Measurements from ENCODE around the gene CNDP2.

DNA sequence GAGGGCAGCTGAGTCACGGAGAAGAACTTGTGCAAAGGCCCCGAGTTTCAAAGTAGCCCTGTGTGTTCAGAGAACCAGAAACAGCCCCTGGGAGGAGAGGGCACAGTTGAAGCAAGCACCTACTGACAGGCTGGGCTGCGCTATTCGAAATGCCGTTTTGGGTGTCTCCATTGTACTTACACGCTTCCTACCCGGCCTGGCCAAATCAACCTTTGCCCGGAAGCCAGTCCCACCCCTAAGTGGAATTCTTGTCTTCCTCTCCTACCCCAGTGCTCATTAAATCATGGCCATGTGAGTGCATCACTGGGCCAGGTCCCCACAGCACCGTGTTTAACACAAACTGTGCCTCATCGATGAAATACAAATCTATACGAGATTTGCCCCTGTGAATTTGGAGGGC, 45.0 kb upstream of the CNDP2 start:
- no peak for TF ChIP-seq RFX5 (IDR thresholded peaks at IDR 0.05)
- TF ChIP-seq CBX8 (IDR thresholded peaks at IDR 0.05): no peak
- no peak for TF ChIP-seq MAFK (IDR thresholded peaks at IDR 0.05; ENCODE audit: partially characterized antibody)
- TF ChIP-seq, protein P1, sequence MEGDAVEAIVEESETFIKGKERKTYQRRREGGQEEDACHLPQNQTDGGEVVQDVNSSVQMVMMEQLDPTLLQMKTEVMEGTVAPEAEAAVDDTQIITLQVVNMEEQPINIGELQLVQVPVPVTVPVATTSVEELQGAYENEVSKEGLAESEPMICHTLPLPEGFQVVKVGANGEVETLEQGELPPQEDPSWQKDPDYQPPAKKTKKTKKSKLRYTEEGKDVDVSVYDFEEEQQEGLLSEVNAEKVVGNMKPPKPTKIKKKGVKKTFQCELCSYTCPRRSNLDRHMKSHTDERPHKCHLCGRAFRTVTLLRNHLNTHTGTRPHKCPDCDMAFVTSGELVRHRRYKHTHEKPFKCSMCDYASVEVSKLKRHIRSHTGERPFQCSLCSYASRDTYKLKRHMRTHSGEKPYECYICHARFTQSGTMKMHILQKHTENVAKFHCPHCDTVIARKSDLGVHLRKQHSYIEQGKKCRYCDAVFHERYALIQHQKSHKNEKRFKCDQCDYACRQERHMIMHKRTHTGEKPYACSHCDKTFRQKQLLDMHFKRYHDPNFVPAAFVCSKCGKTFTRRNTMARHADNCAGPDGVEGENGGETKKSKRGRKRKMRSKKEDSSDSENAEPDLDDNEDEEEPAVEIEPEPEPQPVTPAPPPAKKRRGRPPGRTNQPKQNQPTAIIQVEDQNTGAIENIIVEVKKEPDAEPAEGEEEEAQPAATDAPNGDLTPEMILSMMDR (IDR thresholded peaks at IDR 0.05): no peak
- TF ChIP-seq POLR2A (IDR thresholded peaks at IDR 0.05; ENCODE audit: low read length): no peak
- TF ChIP-seq SMC3 (IDR thresholded peaks at IDR 0.05): no peak

All from A549 (cell line).